Psoas muscle (tissue), 8 donors: ENCODE measurements around the gene ANXA11. TPM values are rescaled to one million over a fixed set of nuclear protein-coding genes. Genes with fewer than 3 reads are reported as not detected.
A peak's percentile ranks its signal among the peaks of the same experiment; 100 is the strongest.

Source experiments
- ATAC-seq, 4 donors: fragments of 200-7000 bp; cut with Tn5 transposase; one replicate each; pipeline ENCODE4 v1.9.1; 2020; ENCODE audit warnings: moderate library complexity in 3 of 4, mild to moderate bottlenecking in 2 of 4
- DNase-seq, 2 donors: peaks; one replicate each; pipeline ENCODE4 v3.0.0-alpha.2; 2020
- H3K27ac ChIP-seq: fragments of 200-600 bp; one replicate; pipeline ENCODE4 v1.8.0; 2022
- H3K27me3 ChIP-seq, 3 donors: fragments of 200-600 bp in 1 of 3; one replicate each; pipeline versions ENCODE4 v1.6.1 to v1.8.0; 2013 to 2022; ENCODE audit warnings: low read length in 2 of 3, mild to moderate bottlenecking in 2 of 3, moderate library complexity in 1 of 3; ENCODE audit not compliant: insufficient read depth in 3 of 3
- H3K36me3 ChIP-seq, 2 donors: fragments of 200-600 bp in 1 of 2; one replicate each; pipeline versions ENCODE4 v1.6.1 to v1.8.0; 2013 to 2022; ENCODE audit warnings: low read depth in 1 of 2, mild to moderate bottlenecking in 1 of 2, moderate library complexity in 1 of 2; ENCODE audit not compliant: insufficient read depth in 1 of 2
- H3K4me1 ChIP-seq: fragments of 200-600 bp; one replicate; pipeline ENCODE4 v1.8.0; 2022
- H3K4me3 ChIP-seq: fragments of 200-600 bp; one replicate; pipeline ENCODE4 v1.8.0; 2022; ENCODE audit warnings: mild to moderate bottlenecking
- H3K9me3 ChIP-seq: fragments of 200-600 bp; one replicate; pipeline ENCODE4 v1.8.0; 2022
- WGBS, 3 donors: extraction: QIAGEN DNeasy Blood & Tissue Kit; methylation state at CpG; one replicate each; pipeline versions ENCODE4 v1.1.6 to v1.1.7; 2013; 5-methylcytosine and 5-hydroxymethylcytosine counted together
- intact Hi-C, 2 donors: fragments of 100-400 bp; cut with DNase I; formaldehyde crosslinking; loops; one replicate each; pipeline versions ENCODE4 v1.11.0 to v1.14.2; 2022
- polyA plus RNA-seq, 3 donors: library from polyadenylated mRNA; stranded (reverse); fragments of 200-250 nt; gene quantifications; one replicate each; pipeline ENCODE4 v1.2.3, GENCODE V29; 2013
- total RNA-seq, 4 donors: library from RNA; stranded (reverse); fragmentation: NEBNext Ultra II Directional in 2 of 4; extraction: Animal tissue kit (Norgen Biotek cat#: 25700) in 2 of 4; gene quantifications; one replicate each; pipeline versions ENCODE4 v1.2.1 to v1.2.4, GENCODE V29; 2021 to 2023
- TF ChIP-seq, protein P1 (sequence below): fragments of 200-600 bp; IDR thresholded peaks from one replicate; pipeline ENCODE4 v1.8.0; 2022; ENCODE audit warnings: antibody characterized with exemption
- donor health status: healthy with polysubstance abuse.
- donor health status: DM: no; HTN: no; CAD: no; lungs with moderate emphysema.
- donor health status: Bipolar disorder and iron deficiency.
- donor health status: healthy.
- donor health status: DM: yes; HTN: yes; CAD: no.
- donor health status: DM: no; HTN: no; CAD: no.
- donor health status: DM: no; HTN: no; CAD: no.
- donor health status: DM: yes; HTN: yes; CAD: no.

The ANXA11 gene
- total and polyA plus RNA-seq, 7 donors, result 112 to 389 (median 164) TPM

DNA sequence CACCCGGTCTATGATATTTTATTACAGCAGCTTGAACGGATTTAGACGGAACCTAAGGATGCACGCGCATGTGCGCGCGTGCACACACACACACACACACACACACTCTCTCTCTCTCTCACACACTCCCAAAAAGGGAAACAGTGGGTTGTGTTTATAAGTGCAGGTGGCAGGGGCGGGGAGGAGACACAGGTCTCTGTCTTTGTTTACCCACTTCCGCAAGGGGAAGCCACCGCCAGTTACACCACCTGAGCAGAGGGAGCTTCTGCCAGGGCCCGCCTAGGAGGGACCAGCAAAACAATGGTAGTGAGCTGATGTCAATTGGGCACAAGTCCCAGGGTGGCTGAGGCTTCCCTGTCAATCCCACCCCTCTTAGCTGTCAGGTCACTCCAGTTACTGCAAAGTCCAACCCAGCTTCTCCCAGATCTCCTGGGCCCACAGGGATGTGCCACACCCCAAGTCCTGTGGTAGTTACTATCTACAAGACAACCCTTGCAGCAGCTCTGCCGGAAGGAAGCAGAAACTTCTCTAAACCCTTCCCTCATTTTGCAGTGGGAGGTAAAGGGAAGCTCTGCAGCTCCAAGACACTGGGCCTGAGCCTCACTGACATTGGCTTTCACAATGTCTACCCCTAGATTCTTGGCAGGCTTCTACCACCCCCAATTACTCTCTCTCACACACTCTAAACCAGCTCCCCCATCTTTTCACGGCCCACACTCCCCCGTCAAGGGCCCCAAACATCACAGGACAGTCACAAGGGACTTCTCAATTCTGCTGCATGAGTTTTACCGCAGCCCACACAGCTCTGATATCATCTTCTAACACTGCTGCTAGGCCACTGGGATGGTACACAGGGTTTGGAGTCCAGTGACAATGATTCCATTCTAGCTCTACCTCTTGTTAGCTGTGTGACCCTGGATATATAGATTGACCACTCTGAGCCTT lies 17.6 kb downstream of the ANXA11 start:
- ATAC-seq, result peak in 1 of 4 donors; percentile 6
- intact Hi-C loops, result no loop called here
- H3K4me3 ChIP-seq, result no peak overlapping the region
- peak overlapping the region; percentile 76 for H3K27ac ChIP-seq
- no peaks in the 10 kb centered on the region for H3K9me3 ChIP-seq
- peak in 1 of 2 donors; percentile 21 for DNase-seq
- 65 to 75% (median 72%) methylated on average over 16 of the region's 16 CpGs for WGBS, 3 donors
- TF ChIP-seq, protein P1, sequence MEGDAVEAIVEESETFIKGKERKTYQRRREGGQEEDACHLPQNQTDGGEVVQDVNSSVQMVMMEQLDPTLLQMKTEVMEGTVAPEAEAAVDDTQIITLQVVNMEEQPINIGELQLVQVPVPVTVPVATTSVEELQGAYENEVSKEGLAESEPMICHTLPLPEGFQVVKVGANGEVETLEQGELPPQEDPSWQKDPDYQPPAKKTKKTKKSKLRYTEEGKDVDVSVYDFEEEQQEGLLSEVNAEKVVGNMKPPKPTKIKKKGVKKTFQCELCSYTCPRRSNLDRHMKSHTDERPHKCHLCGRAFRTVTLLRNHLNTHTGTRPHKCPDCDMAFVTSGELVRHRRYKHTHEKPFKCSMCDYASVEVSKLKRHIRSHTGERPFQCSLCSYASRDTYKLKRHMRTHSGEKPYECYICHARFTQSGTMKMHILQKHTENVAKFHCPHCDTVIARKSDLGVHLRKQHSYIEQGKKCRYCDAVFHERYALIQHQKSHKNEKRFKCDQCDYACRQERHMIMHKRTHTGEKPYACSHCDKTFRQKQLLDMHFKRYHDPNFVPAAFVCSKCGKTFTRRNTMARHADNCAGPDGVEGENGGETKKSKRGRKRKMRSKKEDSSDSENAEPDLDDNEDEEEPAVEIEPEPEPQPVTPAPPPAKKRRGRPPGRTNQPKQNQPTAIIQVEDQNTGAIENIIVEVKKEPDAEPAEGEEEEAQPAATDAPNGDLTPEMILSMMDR, result no peak
- no peaks in the 10 kb centered on the region for H3K36me3 ChIP-seq
- no peaks in the 10 kb centered on the region for H3K27me3 ChIP-seq
- H3K4me1 ChIP-seq, result peaks cover 94% of the 10 kb centered on the region

- Histone ChIP-seq H3K36me3 (no peaks in the 10 kb centered on the region), H3K27ac (peak overlapping the region; percentile 76), H3K9me3 (no peaks in the 10 kb centered on the region), H3K27me3 (no peaks in the 10 kb centered on the region), H3K4me3 (no peak overlapping the region), H3K4me1 (peaks cover 95% of the 10 kb centered on the region)
- TF ChIP-seq, protein P1, result no peak
- WGBS, 3 donors, result 86 to 97% (median 87%) methylated on average over 2 of the region's 2 CpGs
- DNase-seq, result no peak
- ATAC-seq, result no peak
- intact Hi-C loops, result no loop called here
Observed at GRCh38 chr10:80187060-80187459, 18.3 kb downstream of the ANXA11 start.

DNA sequence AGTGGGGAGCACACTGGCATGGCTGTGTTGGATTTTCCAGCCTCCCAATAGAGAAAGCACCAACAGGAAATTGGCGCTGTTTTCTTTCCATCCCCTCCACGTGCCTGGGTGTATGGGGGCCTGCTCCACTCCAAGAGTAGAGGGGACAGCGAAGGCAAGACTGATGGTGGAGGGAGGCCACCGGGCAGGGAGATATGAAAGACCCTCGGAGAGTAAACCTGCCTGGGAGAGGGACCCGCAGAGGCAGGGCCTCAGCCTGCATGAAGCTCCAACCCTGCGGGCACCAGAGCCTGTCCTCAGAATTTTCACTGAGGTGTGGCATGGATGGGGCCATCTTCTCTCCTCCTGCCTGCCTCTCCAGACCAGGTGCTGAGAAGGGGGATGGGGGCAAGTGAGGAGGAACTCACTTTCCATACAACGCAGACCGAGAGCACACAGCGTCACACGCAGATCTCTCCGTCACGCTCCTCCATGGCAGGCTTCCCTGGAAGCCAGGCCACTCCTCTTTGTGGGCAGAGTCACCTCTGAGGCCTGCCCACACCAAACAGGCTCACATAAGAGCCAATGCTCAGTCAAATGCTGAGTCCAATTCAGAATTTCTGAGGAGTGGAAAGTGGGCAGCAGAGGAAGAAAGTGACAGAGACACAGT lies 18.8 kb downstream of the ANXA11 start:
- WGBS, 3 donors, result 55 to 67% (median 56%) methylated on average over 12 to 13 of the region's 13 CpGs
- peak overlapping the region; percentile 76 for H3K27ac ChIP-seq

GRCh38 chr10:80185578-80186299 lies 19.6 kb downstream of the ANXA11 start:
- no peak overlapping the region for H3K4me3 ChIP-seq
- H3K9me3 ChIP-seq, result no peaks in the 10 kb centered on the region
- intact Hi-C loops, result no loop called here
- H3K4me1 ChIP-seq, result peaks cover 82% of the 10 kb centered on the region
- 65 to 77% (median 68%) methylated on average over 5 of the region's 5 CpGs for WGBS, 3 donors
- no peak for DNase-seq
- TF ChIP-seq, protein P1, result no peak
- peak overlapping the region; percentile 76 for H3K27ac ChIP-seq
- peaks cover 0 to 2% of the 10 kb centered on the region in 2 donors for H3K36me3 ChIP-seq
- ATAC-seq, result peak; percentile 37 to 70 (median 60)
- H3K27me3 ChIP-seq, result no peaks in the 10 kb centered on the region

More for the DNA sequence above, 18.8 kb downstream of the ANXA11 start:
- H3K4me3 ChIP-seq, result peak overlapping the region; percentile 13
- H3K27me3 ChIP-seq, result no peaks in the 10 kb centered on the region
- H3K36me3 ChIP-seq, result no peaks in the 10 kb centered on the region
- DNase-seq (peak; percentile 54 to 76), ATAC-seq (peak; percentile 70 to 83 (median 76))
- intact Hi-C loops, result no loop called here
- TF ChIP-seq, protein P1, result no peak
- peaks cover 90% of the 10 kb centered on the region for H3K4me1 ChIP-seq
- H3K9me3 ChIP-seq, result no peaks in the 10 kb centered on the region
